Aorta (tissue), 5 donors: ENCODE data around the gene SFMBT2. TPM values are rescaled to one million over a fixed set of nuclear protein-coding genes. Genes with fewer than 3 reads are reported as not detected.

Source experiments
- ATAC-seq: fragments of 200-7000 bp; cut with Tn5 transposase; one replicate; pipeline ENCODE4 v1.9.1; 2022; ENCODE audit warnings: moderate library complexity; ENCODE audit not compliant: low FRiP score
- DNase-seq, 2 donors: peaks; one replicate each; pipeline ENCODE4 v3.0.0-alpha.2; 2020
- H3K27ac ChIP-seq, 2 donors: one replicate each; pipeline ENCODE4 v1.5.1; 2013; ENCODE audit warnings: low read length in 2 of 2, mild to moderate bottlenecking in 2 of 2, moderate library complexity in 2 of 2, control low read depth in 1 of 2, inconsistent platforms in 1 of 2, low read depth in 1 of 2
- H3K27me3 ChIP-seq, 2 donors: one replicate each; pipeline ENCODE4 v1.6.1; 2013; ENCODE audit warnings: control low read depth in 1 of 2, low read length in 1 of 2, mild to moderate bottlenecking in 1 of 2, moderate library complexity in 1 of 2; ENCODE audit not compliant: insufficient read depth in 2 of 2, control insufficient read depth in 1 of 2
- H3K36me3 ChIP-seq, 2 donors: one replicate each; pipeline ENCODE4 v1.6.1; 2013; ENCODE audit warnings: control low read depth in 1 of 2, low read length in 1 of 2, mild to moderate bottlenecking in 1 of 2; ENCODE audit not compliant: insufficient read depth in 2 of 2, control insufficient read depth in 1 of 2
- H3K4me1 ChIP-seq, 2 donors: one replicate each; pipeline ENCODE4 v1.6.1; 2013; ENCODE audit warnings: low read length in 2 of 2, control low read depth in 1 of 2, mild to moderate bottlenecking in 1 of 2, moderate library complexity in 1 of 2; ENCODE audit not compliant: insufficient read depth in 2 of 2, control insufficient read depth in 1 of 2
- H3K4me3 ChIP-seq, 2 donors: one replicate each; pipeline ENCODE4 v1.5.1; 2013; ENCODE audit warnings: low read length in 2 of 2, control low read depth in 1 of 2, mild to moderate bottlenecking in 1 of 2
- H3K9me3 ChIP-seq: one replicate; pipeline ENCODE4 v1.6.1; 2013; ENCODE audit warnings: mild to moderate bottlenecking, low read length; ENCODE audit not compliant: control insufficient read depth
- WGBS, 2 donors: extraction: QIAGEN DNeasy Blood & Tissue Kit; methylation state at CpG; one replicate each; pipeline ENCODE4 v1.1.7; 2013; 5-methylcytosine and 5-hydroxymethylcytosine counted together
- intact Hi-C, 2 donors: fragments of 100-400 bp; cut with DNase I; formaldehyde crosslinking; loops; one replicate each; pipeline versions ENCODE4 v1.14.2 to v1.15.0; 2022
- polyA plus RNA-seq, 2 donors: library from polyadenylated mRNA; stranded (reverse); fragments of 200-250 nt; gene quantifications; one replicate each; pipeline ENCODE4 v1.2.3, GENCODE V29; 2013
- total RNA-seq, 2 donors: library from RNA; stranded (reverse); fragmentation: NEBNext Ultra II Directional; extraction: Animal tissue kit (Norgen Biotek cat#: 25700); gene quantifications; one replicate each; pipeline ENCODE4 v1.2.1, GENCODE V29; 2021
- donor health status: healthy with polysubstance abuse.
- donor health status: Bipolar disorder and iron deficiency.
- donor health status: DM: no; HTN: no; CAD: no.
- donor health status: DM: no; HTN: no; CAD: no.
- donor health status: DM: yes; HTN: yes; CAD: no.

Gene SFMBT2
- total and polyA plus RNA-seq, 4 donors: 0.36 to 20.3 (median 5.2) TPM

DNA sequence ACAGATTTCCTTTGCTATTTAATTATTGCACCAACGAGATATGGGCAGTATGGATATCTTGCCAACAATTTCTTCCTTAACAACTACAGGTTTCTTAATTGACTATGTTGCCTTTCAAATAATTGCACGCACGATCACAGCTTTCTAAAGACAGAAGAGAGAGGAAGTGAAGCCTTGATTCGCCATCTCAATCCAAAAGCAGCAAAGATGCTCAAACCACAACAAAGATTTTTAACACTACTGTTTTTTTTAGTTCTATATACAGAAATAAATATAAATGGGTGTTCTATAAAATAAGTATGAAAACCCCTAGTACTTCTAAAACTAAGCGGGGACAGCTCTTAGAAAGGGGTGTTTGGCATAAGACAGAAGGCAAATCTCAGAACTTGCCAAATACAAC is 251.3 kb downstream of the SFMBT2 start:
- H3K36me3 ChIP-seq: no peaks in the 10 kb centered on the region
- no peak overlapping the region for H3K4me3 ChIP-seq
- H3K4me1 ChIP-seq: no peaks in the 10 kb centered on the region
- H3K27me3 ChIP-seq: no peaks in the 10 kb centered on the region
- peaks cover 2% of the 10 kb centered on the region for H3K9me3 ChIP-seq
- ATAC-seq (no peak), DNase-seq (no peak)
- intact Hi-C loops: no loop called here
- no peak overlapping the region for H3K27ac ChIP-seq
- WGBS, 2 donors: 63 to 65% methylated on average over 5 of the region's 5 CpGs

DNA sequence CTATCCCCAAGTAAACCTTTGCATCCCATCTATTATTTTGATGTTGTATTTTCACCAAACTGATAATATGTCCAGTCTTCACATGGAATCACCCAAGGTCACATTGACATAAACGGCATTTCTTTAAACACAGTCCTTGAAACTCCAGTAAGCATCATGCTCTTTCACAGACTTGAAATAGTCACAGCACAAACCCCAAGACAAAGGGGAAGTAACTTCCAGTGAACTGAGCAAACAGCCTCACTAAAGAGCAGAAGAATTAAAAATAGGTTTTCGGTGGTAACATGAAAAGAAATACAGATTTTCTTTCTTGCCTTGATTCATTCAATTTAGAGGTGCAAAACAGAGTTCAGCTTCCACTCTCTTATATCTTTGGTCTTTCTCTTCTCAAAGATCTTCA is 253.7 kb downstream of the SFMBT2 start:
- H3K4me1 ChIP-seq: no peaks in the 10 kb centered on the region
- H3K9me3 ChIP-seq: no peaks in the 10 kb centered on the region
- ATAC-seq: no peak
- no peak for DNase-seq
- intact Hi-C loops: no loop called here
- no peak overlapping the region for H3K27ac ChIP-seq
- 76 to 84% methylated on average over 2 of the region's 2 CpGs for WGBS, 2 donors
- no peaks in the 10 kb centered on the region for H3K27me3 ChIP-seq
- no peak overlapping the region for H3K4me3 ChIP-seq
- H3K36me3 ChIP-seq: no peaks in the 10 kb centered on the region

DNA sequence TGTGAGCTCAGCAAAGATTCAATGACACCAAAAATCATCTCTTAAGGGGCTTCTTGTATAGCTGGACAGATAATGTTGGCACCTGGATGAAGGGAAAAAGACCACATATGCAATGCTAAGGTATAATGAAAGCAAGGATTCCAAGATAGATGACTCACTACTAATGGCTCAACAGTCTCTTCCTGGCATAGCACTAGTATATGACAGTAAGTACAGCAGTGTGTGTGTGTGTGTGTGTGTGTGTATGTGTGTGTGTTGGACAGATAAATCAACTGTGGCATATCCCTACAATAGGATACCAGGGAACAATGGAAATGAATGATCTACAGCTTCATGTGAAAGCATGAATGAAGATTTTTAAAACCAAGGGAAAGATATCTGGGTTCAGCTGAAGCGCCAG is 257.1 kb downstream of the SFMBT2 start:
- intact Hi-C loops: no loop called here
- Histone ChIP-seq H3K9me3 (peaks cover 1% of the 10 kb centered on the region), H3K4me3 (no peak overlapping the region), H3K27me3 (no peaks in the 10 kb centered on the region), H3K4me1 (no peaks in the 10 kb centered on the region), H3K27ac (no peak overlapping the region), H3K36me3 (no peaks in the 10 kb centered on the region)
- ATAC-seq (no peak), DNase-seq (no peak)
- WGBS, 2 donors: 88% methylated on average over 1 of the region's 1 CpG

DNA sequence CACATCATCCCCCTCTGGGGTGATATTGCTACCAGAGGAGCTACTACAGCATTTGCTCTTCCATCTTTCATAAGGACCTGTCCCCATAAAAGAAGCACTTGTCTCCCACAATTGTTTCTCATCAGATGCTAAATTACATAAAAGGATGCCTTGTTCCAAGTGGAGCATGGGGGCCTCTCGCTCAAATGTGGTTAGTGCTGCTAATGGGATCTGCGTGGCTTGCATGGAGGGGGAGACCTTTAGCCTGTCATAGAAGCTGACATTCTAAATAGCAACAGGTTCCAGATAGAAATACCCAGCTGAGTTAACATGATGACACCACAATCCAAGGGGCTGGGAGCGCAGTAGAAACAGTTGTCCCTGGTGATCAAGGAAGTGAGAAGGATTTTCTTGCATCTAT is 257.9 kb downstream of the SFMBT2 start:
- intact Hi-C loops: no loop called here
- Histone ChIP-seq H3K4me1 (no peaks in the 10 kb centered on the region), H3K4me3 (no peak overlapping the region), H3K9me3 (peaks cover 1% of the 10 kb centered on the region), H3K36me3 (no peaks in the 10 kb centered on the region), H3K27ac (no peak overlapping the region), H3K27me3 (no peaks in the 10 kb centered on the region)
- ATAC-seq (no peak), DNase-seq (no peak)
- 81 to 89% methylated on average over 3 of the region's 3 CpGs for WGBS, 2 donors

DNA sequence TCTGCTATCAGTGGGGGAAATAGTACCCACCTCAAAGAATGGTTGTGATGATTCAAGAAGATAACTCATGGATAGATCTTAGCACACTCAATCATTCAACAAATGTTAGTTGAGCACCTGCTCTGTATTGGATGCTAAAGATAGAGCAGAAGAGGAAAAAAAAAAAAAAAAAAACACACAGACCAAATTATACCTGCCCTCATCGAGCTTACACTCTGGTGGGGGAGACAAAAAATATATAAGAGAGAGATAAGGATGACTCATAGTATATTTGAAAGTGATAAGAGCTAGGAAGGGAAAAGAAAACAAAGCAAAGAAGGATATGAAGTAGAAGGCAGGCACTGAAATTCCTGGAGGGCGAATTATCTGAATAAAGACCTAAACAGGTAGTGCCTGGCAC is 258.5 kb downstream of the SFMBT2 start:
- no peak for DNase-seq
- H3K27me3 ChIP-seq: no peaks in the 10 kb centered on the region
- no peak overlapping the region for H3K27ac ChIP-seq
- WGBS, 2 donors: 68 to 72% methylated on average over 2 of the region's 2 CpGs
- no peak overlapping the region for H3K4me3 ChIP-seq
- ATAC-seq: no peak
- intact Hi-C loops: no loop called here
- no peaks in the 10 kb centered on the region for H3K36me3 ChIP-seq
- H3K4me1 ChIP-seq: no peaks in the 10 kb centered on the region
- H3K9me3 ChIP-seq: peaks cover 1% of the 10 kb centered on the region

DNA sequence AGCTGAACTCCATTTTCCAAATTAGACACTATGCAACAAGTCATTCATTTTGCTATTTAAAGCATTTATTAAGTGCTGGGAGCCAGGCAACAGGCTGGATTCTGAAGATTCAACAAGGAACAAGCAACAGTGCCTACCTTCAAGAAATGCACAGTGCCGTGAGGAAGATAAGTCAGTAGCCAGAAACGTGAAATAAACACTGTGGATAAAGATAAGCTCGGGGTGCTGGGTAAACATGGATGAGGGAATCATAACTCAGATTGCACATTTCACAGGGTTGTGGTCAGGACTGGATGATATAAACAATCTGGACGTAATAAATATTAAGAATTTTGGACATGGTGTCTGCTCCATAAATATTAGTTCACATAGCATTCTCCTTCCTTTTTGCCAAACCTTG is 259.3 kb downstream of the SFMBT2 start:
- DNase-seq (no peak), ATAC-seq (no peak)
- Histone ChIP-seq H3K27me3 (no peaks in the 10 kb centered on the region), H3K9me3 (peaks cover 1% of the 10 kb centered on the region), H3K36me3 (no peaks in the 10 kb centered on the region), H3K4me1 (no peaks in the 10 kb centered on the region), H3K27ac (no peak overlapping the region), H3K4me3 (no peak overlapping the region)
- WGBS, 2 donors: 11 to 20% methylated on average over 4 of the region's 4 CpGs
- intact Hi-C loops: no loop called here

DNA sequence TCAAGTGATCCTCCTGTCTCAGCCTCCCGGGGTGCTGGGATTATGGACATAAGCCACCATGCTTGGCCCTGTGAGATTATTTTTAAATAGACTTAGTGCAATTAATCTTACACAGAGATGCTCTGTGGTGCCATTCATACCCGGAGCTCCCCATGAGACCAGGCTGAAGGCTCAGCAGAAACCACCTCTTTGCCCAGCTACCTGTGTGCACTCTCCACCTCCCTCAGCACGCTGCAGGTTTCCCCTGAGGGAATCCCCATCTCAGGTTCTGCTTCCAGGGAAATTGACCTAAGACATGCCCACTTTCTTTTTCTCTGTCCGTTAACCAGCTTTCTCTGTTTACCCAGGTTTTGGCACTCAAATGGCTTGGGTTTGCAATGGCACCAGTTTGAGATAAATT is 260.5 kb downstream of the SFMBT2 start:
- no peak for ATAC-seq
- DNase-seq: no peak
- Histone ChIP-seq H3K9me3 (peaks cover 1% of the 10 kb centered on the region), H3K27me3 (no peaks in the 10 kb centered on the region), H3K4me3 (no peak overlapping the region), H3K4me1 (no peaks in the 10 kb centered on the region), H3K27ac (no peak overlapping the region), H3K36me3 (no peaks in the 10 kb centered on the region)
- intact Hi-C loops: no loop called here
- 73% methylated on average over 4 of the region's 4 CpGs for WGBS, 2 donors

DNA sequence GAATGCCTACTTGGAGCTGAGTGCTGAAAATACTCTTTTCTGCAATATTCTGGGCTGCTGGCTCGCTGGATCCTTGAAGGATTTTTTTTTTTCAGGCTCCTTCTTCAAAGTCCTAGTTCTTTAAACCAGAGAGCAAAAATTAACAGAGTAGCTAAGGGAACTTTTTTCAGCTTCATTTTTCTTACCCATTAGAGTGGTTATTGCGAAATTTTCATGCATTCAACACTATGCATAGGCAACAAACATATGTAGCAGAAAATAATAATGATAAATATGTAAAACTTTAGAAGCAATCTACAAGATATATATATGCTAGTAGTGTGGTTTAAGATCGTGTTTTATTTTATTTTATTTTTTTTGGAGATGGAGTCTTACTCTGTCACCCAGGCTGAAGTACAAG is 264.6 kb downstream of the SFMBT2 start:
- H3K4me1 ChIP-seq: no peaks in the 10 kb centered on the region
- no peaks in the 10 kb centered on the region for H3K9me3 ChIP-seq
- no peaks in the 10 kb centered on the region for H3K27me3 ChIP-seq
- H3K4me3 ChIP-seq: no peak overlapping the region
- no peak overlapping the region for H3K27ac ChIP-seq
- intact Hi-C loops: no loop called here
- DNase-seq (no peak), ATAC-seq (no peak)
- no peaks in the 10 kb centered on the region for H3K36me3 ChIP-seq
- 36 to 44% methylated on average over 3 of the region's 3 CpGs for WGBS, 2 donors

DNA sequence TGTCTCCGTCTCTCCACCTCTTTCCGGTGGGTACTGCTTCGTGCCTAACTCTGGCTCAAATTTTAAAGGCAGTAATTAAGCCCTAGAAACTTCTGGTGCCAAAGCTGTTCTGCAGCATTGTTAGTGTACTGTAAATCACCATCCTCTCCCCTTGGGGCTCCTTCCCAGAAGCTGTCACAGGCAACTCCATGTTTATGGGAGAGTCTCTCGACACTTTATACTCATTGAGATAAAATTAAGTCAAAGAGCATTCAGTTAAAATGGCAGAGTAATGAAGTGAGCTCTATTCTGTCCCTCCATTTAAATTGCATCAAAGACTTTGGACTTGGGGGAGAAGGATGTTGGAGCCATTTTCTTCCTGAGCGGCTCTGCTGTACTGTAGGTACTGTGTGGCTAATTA is 274.8 kb downstream of the SFMBT2 start:
- H3K36me3 ChIP-seq: no peaks in the 10 kb centered on the region
- DNase-seq (no peak), ATAC-seq (no peak)
- WGBS, 2 donors: 71 to 78% methylated on average over 5 of the region's 5 CpGs
- no peaks in the 10 kb centered on the region for H3K4me1 ChIP-seq
- no peak overlapping the region for H3K4me3 ChIP-seq
- H3K27ac ChIP-seq: no peak overlapping the region
- intact Hi-C loops: no loop called here
- no peaks in the 10 kb centered on the region for H3K9me3 ChIP-seq
- no peaks in the 10 kb centered on the region for H3K27me3 ChIP-seq
